AG08395 (cell line): ENCODE measurements around the gene DNM1.

Experiments
- DNase-seq: peaks from one replicate; pipeline ENCODE4 v3.0.0; 2012; ENCODE audit warnings: mixed read lengths, low spot score

The DNM1 gene

GRCh38 chr9:128205296-128205944 is 2.2 kb downstream of the DNM1 start:
- no peak for DNase-seq

DNA sequence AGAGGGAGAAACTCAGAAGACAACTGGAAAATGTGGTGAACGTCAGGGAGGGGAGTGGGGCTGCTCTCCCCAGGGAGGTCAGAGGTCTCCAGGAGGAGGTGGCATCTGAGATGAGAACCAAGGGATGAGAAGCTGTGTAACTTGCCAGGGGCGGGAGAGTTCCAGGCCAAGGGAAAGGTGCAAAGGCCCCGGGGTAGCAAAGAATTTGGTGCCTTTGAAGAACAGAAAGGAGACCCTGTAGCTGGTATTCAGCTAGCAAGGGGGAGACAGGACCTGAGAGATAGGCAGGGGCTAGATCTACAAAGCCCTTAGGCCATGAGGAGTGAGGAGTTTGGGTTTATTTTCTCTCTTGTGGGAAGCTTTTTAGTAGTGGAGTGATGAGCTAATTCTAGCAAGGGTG is 3.3 kb downstream of the DNM1 start:
- DNase-seq = no peak

DNA sequence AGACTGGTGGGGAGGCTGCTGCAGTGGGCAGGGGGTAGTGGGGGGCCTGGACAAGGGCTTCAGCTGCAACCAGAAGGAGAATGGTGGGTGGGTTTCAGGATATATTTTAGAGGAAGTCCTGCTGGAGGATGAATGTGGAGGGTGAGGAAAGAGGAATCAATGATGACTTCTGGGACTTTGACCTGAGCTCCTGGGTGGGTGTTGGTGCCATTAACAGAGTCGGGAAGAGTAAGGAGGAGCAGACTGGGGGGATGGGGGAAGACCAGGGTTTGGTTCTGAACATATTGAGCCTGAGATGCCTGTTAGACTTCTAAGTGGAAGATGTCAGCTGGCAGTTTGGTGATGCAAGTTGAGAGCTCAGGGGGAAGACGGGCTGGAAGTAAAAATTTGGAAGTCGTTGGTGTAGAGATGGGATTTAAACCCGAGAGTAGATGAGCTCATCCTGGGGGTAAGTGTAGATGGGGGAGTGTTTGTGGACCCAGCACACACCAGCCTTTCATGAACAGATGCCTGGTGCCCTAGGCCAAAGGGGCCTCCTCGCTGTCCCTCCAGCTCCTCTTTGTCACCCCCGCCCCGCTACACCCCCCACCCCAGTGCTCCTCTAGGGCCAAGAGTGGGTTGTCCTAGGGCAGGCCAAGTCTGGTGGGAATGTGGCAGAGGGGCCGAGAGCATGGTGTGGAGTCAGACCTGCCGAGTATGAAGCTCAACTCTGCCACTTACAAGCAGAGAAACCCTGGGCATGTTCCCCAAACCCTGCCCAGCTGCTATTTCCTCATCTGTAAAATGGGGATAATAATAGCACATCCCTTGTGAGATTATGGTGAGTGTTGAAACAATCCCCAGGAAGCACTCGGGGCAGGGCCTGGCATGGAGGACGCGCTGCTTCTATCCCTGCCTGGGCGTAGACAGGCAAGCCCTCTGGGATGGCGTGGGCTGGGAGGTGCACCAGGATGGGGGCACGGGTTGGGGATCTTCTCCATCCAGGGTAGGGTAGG is 4.0 kb downstream of the DNM1 start:
- DNase-seq = no peak

- no peak for DNase-seq
Measured at GRCh38 chr9:128208386-128208785, 5.2 kb downstream of the DNM1 start.

- no peak for DNase-seq
Measured at GRCh38 chr9:128208946-128209669, 5.9 kb downstream of the DNM1 start.

DNA sequence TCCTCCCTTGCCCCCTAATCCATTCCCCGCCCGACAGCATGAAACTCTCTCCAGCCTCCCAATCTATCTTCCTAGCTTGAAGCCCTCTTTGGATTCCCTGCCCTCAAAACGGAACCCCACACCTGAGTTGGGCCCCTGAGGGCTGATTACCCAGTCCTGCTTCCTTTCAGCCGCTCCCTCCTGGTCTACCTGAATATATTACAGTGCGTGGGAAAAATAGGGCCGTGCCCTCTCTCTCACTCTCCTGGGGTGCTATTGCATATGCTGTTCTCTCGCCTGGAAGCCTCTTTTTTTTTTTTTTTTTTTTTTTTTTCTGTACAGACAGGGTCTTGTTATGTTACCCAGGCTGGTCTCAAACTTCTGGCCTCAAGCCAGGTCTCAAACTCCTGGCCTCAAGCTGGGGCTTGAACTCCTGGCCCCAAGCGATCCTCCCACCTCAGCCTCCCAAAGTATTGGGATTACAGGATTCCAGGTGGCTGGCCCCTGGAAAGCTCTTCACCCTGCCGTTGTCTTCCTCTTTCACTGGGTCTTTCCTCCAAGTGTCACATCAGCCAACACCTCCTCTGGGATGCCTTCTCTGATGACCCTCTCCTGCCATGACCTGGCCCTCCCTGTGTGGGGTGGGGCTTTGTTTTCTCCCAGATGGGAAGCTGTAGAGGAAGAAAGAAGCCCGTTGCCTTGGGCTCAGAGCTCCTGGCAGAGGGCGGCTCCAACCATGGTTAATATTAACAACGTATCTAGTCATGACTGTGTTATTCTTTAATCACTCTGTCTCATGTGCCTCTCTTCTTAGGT is 8.2 kb downstream of the DNM1 start:
- no peak for DNase-seq

GRCh38 chr9:128211981-128212281 is 8.8 kb downstream of the DNM1 start:
- no peak for DNase-seq

- no peak for DNase-seq
Measured at GRCh38 chr9:128213746-128214497, 10.7 kb downstream of the DNM1 start.

GRCh38 chr9:128214571-128215490 is 11.7 kb downstream of the DNM1 start:
- DNase-seq = no peak

DNA sequence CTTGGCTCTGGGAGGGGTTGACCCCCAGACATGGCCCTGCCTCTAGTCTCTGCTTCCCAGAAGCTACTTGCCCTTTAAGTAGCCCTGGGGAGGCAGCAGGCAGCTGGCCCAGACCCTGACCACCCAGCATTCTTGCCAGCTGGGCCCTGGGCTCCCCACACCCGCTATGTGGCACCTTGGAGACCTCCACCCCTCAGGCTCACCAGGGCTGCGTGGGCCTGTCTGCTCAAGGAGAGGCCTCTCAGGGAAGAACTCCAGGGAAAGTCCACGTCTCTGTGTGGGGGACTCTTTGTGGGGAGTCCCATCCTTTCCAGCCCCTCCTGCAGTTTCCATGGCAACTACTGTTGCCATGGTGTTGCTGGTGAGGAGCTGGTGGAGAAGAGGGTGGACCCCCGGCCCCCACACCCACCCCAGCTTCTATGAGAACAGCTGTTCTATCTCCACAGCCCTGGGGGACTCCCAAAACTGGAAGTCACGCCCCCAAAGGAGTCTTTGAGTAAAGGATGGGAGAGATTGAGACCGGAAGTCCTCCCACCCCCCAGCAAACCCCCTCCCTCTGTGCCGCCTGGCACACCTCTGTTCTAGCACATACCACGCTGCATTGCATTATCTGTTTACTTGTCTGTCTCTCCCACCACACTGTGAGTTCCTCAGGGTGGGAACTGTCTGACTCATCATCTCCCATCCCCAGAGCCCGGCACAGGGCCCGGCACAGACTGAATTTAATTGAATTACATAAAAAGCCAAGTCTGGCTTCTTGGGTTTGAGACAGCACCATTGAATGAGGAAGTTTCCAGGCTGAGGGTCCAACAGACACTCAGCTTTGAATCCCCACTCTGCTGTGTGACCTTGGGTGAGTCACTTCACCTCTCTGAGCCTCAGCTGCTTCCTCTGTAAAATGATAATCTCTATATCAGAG is 12.6 kb downstream of the DNM1 start:
- peak; percentile 62 for DNase-seq

- DNase-seq = no peak
Measured at GRCh38 chr9:128216781-128217553, 13.8 kb downstream of the DNM1 start.

DNA sequence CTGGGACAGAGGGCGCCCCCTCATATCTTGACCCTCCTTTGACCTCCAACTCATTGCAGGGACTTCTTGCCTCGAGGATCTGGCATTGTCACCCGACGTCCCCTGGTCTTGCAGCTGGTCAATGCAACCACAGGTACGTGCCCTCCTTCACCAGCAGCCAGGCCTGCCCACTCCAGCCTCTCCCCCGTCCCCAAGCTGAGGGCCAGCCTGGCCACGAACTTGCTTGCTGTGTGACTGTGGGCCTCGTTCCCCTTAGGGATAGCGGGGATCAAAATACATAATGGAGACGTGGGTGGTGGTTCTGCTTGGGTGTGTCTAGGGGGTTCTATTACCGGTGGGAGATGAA is 15.0 kb downstream of the DNM1 start:
- no peak for DNase-seq

DNA sequence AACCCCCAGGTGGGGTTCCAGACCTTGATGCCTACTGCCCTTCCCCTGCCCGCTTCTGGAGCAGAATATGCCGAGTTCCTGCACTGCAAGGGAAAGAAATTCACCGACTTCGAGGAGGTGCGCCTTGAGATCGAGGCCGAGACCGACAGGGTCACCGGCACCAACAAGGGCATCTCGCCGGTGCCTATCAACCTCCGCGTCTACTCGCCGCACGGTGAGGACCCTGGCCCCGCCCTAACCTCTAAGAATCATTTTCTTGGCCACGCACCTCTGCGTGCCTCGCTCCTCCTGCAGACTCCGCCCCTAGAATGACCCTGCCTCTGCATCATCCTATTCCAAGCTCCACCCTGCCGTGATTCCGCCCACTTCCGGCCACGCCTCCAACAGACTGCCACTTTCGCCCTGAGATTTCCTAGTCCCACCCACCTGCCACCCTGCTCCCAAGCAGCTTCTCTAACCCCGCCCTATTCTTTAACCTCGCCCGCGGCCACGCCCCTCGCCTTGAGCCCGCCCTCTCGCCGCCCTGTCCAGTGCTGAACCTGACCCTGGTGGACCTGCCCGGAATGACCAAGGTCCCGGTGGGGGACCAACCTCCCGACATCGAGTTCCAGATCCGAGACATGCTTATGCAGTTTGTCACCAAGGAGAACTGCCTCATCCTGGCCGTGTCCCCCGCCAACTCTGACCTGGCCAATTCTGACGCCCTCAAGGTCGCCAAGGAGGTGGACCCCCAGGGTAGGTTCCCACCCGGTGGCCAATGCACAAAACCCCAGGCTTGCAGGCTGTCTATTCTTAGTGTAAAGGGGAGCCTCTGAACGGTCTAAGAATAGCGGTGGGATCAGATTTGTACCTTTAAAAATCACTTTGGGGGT is 15.6 kb downstream of the DNM1 start:
- DNase-seq = peak; percentile 63

- no peak for DNase-seq
Measured at GRCh38 chr9:128219831-128220230, 16.7 kb downstream of the DNM1 start.

- no peak for DNase-seq
Measured at GRCh38 chr9:128222026-128222425, 18.8 kb downstream of the DNM1 start.

- no peak for DNase-seq
Measured at GRCh38 chr9:128222880-128223670, 19.9 kb downstream of the DNM1 start.

- DNase-seq = no peak
Measured at GRCh38 chr9:128224877-128225276, 21.7 kb downstream of the DNM1 start.
